WTC11 (cell line): ENCODE data around the gene LINC00305. TPM values are rescaled to one million over a fixed set of nuclear protein-coding genes. Genes with fewer than 3 reads are reported as not detected.

Source experiments
- ATAC-seq: fragments of 200-7000 bp; cut with Tn5 transposase; 2 replicates; pipeline ENCODE4 v1.10.0; 2021; ENCODE audit warnings: mild to moderate bottlenecking, moderate library complexity
- CTCF ChIA-PET: fragments of 300-600 bp; sonication (Branson Sonifier 250); formaldehyde crosslinking; loops from one replicate; lab custom pipeline; 2021; ENCODE audit warnings: antibody characterized with exemption; lab: Charles Lee
- POLR2A ChIA-PET: fragments of 350-600 bp; sonication (Branson Sonifier 250); formaldehyde crosslinking; loops from one replicate; lab custom pipeline; 2021; ENCODE audit warnings: antibody characterized with exemption; lab: Charles Lee
- DNase-seq: peaks from one replicate; pipeline ENCODE4 v3.0.0; 2021; ENCODE audit warnings: low spot score
- H3K27ac Mint-ChIP-seq: 2 replicates; pipeline ENCODE4 v1.8.0; 2021; ENCODE audit warnings: mixed read lengths
- H3K27me3 Mint-ChIP-seq: 2 replicates; pipeline ENCODE4 v1.8.0; 2021; ENCODE audit warnings: low read depth, mild to moderate bottlenecking, moderate library complexity, mixed read lengths
- H3K36me3 Mint-ChIP-seq: 2 replicates; pipeline ENCODE4 v1.8.0; 2021; ENCODE audit warnings: mixed read lengths
- H3K4me1 Mint-ChIP-seq: 2 replicates; pipeline ENCODE4 v1.8.0; 2022; ENCODE audit warnings: mixed read lengths
- H3K4me3 Mint-ChIP-seq: 2 replicates; pipeline ENCODE4 v1.8.0; 2021; ENCODE audit warnings: mild to moderate bottlenecking, moderate library complexity, mixed read lengths
- H3K9me3 Mint-ChIP-seq: 2 replicates; pipeline ENCODE4 v1.8.0; 2021; ENCODE audit warnings: mixed read lengths
- ATF1 ChIP-seq: sonication (generic); formaldehyde crosslinking; IDR thresholded peaks from 2 replicates; pipeline ENCODE4 v1.8.1; 2023; ENCODE audit warnings: mild to moderate bottlenecking, moderate library complexity, missing genetic modification reagents
- CREB1 ChIP-seq: sonication (generic); formaldehyde crosslinking; IDR thresholded peaks from 2 replicates; pipeline ENCODE4 v1.8.0; 2023; ENCODE audit warnings: mild to moderate bottlenecking, missing genetic modification reagents
- E2F1 ChIP-seq: sonication (generic); formaldehyde crosslinking; IDR thresholded peaks from 2 replicates; pipeline ENCODE4 v1.8.0; 2022; ENCODE audit warnings: mild to moderate bottlenecking, missing genetic modification reagents
- E2F4 ChIP-seq: sonication (generic); formaldehyde crosslinking; IDR thresholded peaks from 2 replicates; pipeline ENCODE4 v1.8.1; 2022; ENCODE audit warnings: low read depth, mild to moderate bottlenecking, moderate library complexity, missing genetic modification reagents, borderline replicate concordance
- ELF4 ChIP-seq: sonication (generic); formaldehyde crosslinking; IDR thresholded peaks from 2 replicates; pipeline ENCODE4 v1.8.1; 2022; ENCODE audit warnings: low read depth, mild to moderate bottlenecking, moderate library complexity, missing genetic modification reagents
- FOXJ3 ChIP-seq: sonication (generic); formaldehyde crosslinking; IDR thresholded peaks from 2 replicates; pipeline ENCODE4 v1.9.0; 2021; ENCODE audit warnings: missing genetic modification reagents, mild to moderate bottlenecking, borderline replicate concordance
- FOXK1 ChIP-seq: sonication (generic); formaldehyde crosslinking; IDR thresholded peaks from 2 replicates; pipeline ENCODE4 v1.8.0; 2022; ENCODE audit warnings: mild to moderate bottlenecking, moderate library complexity, missing genetic modification reagents
- NFATC4 ChIP-seq: fragments of 250-450 bp; sonication (Bioruptor Pico); IDR thresholded peaks from 2 replicates; pipeline ENCODE4 v1.9.0; 2021; ENCODE audit warnings: mild to moderate bottlenecking
- NFYB ChIP-seq: sonication (generic); formaldehyde crosslinking; conservative IDR thresholded peaks from 2 replicates; pipeline ENCODE4 v1.8.0; 2022; ENCODE audit warnings: low read depth, missing genetic modification reagents
- PRDM15 ChIP-seq: sonication (generic); formaldehyde crosslinking; IDR thresholded peaks from 2 replicates; pipeline ENCODE4 v1.8.0; 2022; ENCODE audit warnings: missing genetic modification reagents
- PRRX2 ChIP-seq: fragments of 250-450 bp; sonication (Bioruptor Pico); IDR thresholded peaks from 2 replicates; pipeline ENCODE4 v1.8.0; 2021; ENCODE audit warnings: mild to moderate bottlenecking
- SOX15 ChIP-seq: fragments of 250-450 bp; sonication (Bioruptor Pico); IDR thresholded peaks from 2 replicates; pipeline ENCODE4 v1.9.0; 2021; ENCODE audit warnings: mild to moderate bottlenecking
- STAT6 ChIP-seq: sonication (generic); formaldehyde crosslinking; conservative IDR thresholded peaks from 2 replicates; pipeline ENCODE4 v1.8.1; 2023; ENCODE audit warnings: mild to moderate bottlenecking, low read depth, missing genetic modification reagents, moderate library complexity
- TEAD1 ChIP-seq: sonication (generic); formaldehyde crosslinking; IDR thresholded peaks from 2 replicates; pipeline ENCODE4 v1.8.0; 2022; ENCODE audit warnings: mild to moderate bottlenecking, missing genetic modification reagents
- TEAD4 ChIP-seq: sonication (generic); formaldehyde crosslinking; IDR thresholded peaks from 2 replicates; pipeline ENCODE4 v1.8.0; 2022; ENCODE audit warnings: mild to moderate bottlenecking, missing genetic modification reagents
- USF1 ChIP-seq: sonication (generic); formaldehyde crosslinking; IDR thresholded peaks from 2 replicates; pipeline ENCODE4 v1.8.0; 2022; ENCODE audit warnings: mild to moderate bottlenecking, missing genetic modification reagents
- ZMAT4 ChIP-seq: fragments of 250-450 bp; sonication (Bioruptor Pico); IDR thresholded peaks from 2 replicates; pipeline ENCODE4 v1.9.0; 2021; ENCODE audit warnings: mild to moderate bottlenecking
- ZNF121 ChIP-seq: sonication (generic); formaldehyde crosslinking; IDR thresholded peaks from 2 replicates; pipeline ENCODE4 v1.8.0; 2023; ENCODE audit warnings: missing genetic modification reagents
- ZNF219 ChIP-seq: sonication (generic); formaldehyde crosslinking; IDR thresholded peaks from 2 replicates; pipeline ENCODE4 v1.8.0; 2023; ENCODE audit warnings: missing genetic modification reagents, mild to moderate bottlenecking, borderline replicate concordance
- ZNF232 ChIP-seq: sonication (generic); formaldehyde crosslinking; IDR thresholded peaks from 2 replicates; pipeline ENCODE4 v1.8.0; 2022; ENCODE audit warnings: mild to moderate bottlenecking, missing genetic modification reagents
- ZNF532 ChIP-seq: fragments of 250-450 bp; sonication (Bioruptor Pico); IDR thresholded peaks from 2 replicates; pipeline ENCODE4 v1.9.0; 2021; ENCODE audit warnings: mild to moderate bottlenecking, borderline replicate concordance
- ZNF671 ChIP-seq: fragments of 250-450 bp; sonication (Bioruptor Pico); IDR thresholded peaks from 2 replicates; pipeline ENCODE4 v1.8.0; 2021; ENCODE audit warnings: mild to moderate bottlenecking
- total RNA-seq: library from RNA; stranded (reverse); gene quantifications from 3 replicates; pipeline ENCODE4 v1.2.3, GENCODE V29; 2021

The LINC00305 gene
- total RNA-seq, 1 experiment from 2014 or later, result not detected

- no peak for TF ChIP-seq E2F1 (CRISPR knock-in tag)
- TF ChIP-seq TEAD1 (CRISPR knock-in tag), result no peak
- TF ChIP-seq PRDM15 (CRISPR knock-in tag), result no peak
- no peak for TF ChIP-seq NFYB
- TF ChIP-seq SOX15, result no peak
- TF ChIP-seq ZNF232 (CRISPR knock-in tag), result no peak
- no peak for TF ChIP-seq ZNF532
- TF ChIP-seq, all 79 proteins: peak for 0
These were observed 57.4 kb downstream of the LINC00305 start (continued) for GRCh38 chr18:64091526-64091925.

GRCh38 chr18:64090876-64091275, 58.0 kb downstream of the LINC00305 start:
- peaks cover 25% of the 10 kb centered on the region for H3K9me3 Mint-ChIP-seq
- ChIA-PET POLR2A (no interaction called here), CTCF (no interaction called here)
- H3K4me3 Mint-ChIP-seq, result no peak overlapping the region
- H3K36me3 Mint-ChIP-seq, result peaks cover 7% of the 10 kb centered on the region
- no peak for DNase-seq
- H3K4me1 Mint-ChIP-seq, result peaks cover 13% of the 10 kb centered on the region
- H3K27ac Mint-ChIP-seq, result no peak overlapping the region
- no peak for ATAC-seq
- no peaks in the 10 kb centered on the region for H3K27me3 Mint-ChIP-seq
- TF ChIP-seq E2F4, result no peak
- no peak for TF ChIP-seq FOXK1 (CRISPR knock-in tag)
- TF ChIP-seq ELF4 (CRISPR knock-in tag), result no peak
- no peak for TF ChIP-seq STAT6 (CRISPR knock-in tag)
- no peak for TF ChIP-seq FOXJ3 (CRISPR knock-in tag)
- no peak for TF ChIP-seq ZNF121 (CRISPR knock-in tag)
- TF ChIP-seq ZNF219 (CRISPR knock-in tag), result no peak
- no peak for TF ChIP-seq TEAD4
- no peak for TF ChIP-seq USF1 (CRISPR knock-in tag)
- no peak for TF ChIP-seq NFATC4 (CRISPR knock-in tag)
- no peak for TF ChIP-seq PRRX2 (CRISPR knock-in tag)
- no peak for TF ChIP-seq ZMAT4
- TF ChIP-seq CREB1 (CRISPR knock-in tag), result no peak
- TF ChIP-seq ATF1, result no peak
- no peak for TF ChIP-seq ZNF671
- TF ChIP-seq, all 79 proteins: peak for 0
